Measurements from ENCODE around the gene DLEC1.

The DLEC1 gene

DNA sequence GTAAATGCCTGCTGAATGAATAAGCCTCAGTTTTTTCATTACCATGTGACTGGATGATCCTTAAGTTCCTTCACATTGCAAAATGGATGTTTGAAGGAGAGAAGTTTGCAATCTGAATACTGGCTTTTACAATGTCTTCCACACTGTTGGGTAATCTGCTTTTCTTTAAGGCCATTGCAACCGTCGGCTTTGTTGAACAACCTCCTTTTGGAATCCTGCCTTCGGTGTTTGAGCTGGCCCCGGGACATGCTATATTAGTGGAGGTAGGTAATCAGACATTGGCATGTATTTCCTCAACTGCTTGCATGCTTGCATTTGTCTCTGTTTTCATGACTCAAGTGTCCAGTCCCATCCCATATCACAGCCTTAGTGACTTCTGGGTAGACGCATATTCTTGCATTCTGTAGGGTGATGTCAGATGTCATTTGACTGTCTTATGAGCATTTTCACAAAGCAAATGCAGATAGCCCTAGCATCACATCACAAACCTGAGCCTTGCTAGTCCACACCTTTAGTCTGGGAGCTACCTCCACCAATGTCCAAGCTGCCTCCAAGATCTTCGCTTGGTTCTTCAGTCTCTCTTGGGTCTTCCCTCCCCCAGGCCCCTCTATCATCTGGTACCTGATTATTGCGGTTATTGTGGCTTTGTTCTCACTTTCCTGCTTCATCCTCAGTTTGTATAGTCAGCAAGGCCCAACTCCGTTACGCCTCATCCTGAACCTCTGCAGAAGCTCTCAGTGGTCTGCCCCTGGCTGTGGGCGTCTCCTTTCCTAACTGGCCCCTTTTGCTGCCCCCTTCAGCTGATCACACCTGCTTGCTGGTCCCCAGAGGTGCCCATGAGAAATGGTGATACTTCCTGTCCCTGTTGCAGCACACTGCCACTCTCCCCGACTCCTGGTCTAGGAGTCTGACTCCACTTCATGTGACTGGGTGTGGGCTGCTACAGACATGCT, 49.4 kb downstream of the DLEC1 start:
- DNase-seq: no peak

DNA sequence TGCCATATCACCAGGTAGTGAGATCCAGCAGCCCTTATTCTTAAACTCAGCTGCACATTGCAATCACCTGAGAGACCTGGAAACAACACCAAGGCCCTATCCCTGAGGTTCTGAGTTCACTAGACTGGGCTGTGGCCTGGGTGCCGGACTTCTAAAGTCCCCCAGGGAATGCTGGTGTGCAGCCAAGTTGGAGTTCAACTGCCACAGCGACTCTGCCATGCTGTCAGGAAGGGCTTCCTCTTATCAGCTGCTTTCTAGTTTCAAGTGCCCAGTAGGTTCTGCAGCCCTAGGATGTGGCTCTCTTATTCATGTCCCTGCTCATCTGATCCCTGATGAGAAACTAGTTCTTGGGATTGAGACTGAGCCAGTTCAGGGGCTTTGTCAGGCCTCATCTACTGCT, 50.2 kb downstream of the DLEC1 start:
- no peak for DNase-seq

DNA sequence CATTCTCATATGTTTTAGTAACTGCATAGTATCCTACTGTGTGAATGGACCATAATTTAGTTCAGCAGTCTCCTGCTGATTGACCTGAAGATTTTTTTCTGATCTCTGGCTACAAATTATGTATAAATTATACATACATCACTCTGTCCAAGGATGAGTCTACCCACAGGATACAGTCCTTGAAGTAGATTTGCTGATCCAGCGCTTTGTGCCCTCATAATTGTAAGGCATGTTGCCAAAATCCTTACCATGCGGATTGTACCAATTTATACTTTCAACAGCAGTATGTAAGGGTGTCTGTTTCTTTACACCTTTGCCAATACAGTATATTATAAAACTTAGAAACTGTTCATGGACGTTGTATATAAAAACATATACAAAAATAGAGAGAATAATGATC, 51.4 kb downstream of the DLEC1 start:
- DNase-seq: no peak

DNA sequence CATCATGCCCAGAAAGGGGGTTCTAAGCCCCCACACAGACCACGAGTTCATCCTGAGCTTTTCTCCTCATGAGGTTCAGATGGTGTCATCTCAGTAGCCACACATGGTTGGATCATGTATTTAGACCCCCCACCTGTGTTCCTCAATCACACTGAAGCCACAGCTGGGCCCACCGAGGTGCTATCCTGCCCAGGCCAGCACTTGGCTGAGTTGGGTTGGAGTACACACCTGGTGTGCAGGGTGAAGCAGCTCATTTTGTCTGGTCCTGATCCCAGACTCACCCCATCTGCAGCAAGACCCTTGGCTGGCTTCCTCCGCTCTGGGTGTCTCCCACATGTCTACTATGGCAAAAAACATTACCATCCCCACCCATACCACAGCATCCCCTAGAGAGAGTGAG, 56.0 kb downstream of the DLEC1 start:
- DNase-seq: no peak

DNA sequence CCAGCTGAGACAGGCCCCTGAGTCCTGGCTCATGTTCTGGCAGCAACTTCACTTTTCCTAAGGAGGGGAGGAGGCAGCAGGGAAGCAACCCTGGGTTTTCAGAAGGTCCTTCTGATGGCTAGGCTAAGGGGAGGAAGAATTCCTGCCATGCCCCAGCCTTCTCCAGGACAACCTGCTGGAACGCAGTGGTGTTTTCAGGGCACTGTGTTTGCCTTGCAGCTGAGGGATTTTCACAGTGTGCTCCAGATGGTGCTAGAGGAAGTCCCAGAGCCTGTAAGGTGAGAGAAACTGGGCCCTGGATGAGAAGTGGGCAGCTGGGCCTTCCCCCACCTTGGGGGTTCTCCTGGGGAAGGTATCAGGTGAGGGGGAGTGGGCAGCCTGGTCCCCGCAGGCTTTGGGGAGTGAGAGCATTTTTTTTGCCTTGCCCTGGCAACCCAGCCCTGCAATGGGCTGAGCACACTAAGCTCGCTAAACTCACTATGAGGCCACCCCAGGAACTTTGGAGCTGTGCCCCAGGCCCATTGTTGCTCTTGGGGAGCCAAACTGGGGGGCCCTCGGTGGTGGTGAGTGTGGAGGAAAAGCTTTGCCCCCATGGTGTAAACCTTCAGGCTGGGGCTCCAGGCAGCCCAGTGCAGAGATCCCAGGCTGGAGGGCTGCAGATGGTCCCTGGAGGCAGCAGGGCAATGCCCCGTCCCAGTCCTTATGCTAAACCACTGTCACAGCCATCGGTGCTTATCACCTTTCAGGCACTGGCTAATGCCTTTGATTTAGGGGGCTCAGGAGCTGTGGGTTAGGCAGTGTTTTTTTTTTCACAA, 56.9 kb downstream of the DLEC1 start:
- no peak for DNase-seq

DNA sequence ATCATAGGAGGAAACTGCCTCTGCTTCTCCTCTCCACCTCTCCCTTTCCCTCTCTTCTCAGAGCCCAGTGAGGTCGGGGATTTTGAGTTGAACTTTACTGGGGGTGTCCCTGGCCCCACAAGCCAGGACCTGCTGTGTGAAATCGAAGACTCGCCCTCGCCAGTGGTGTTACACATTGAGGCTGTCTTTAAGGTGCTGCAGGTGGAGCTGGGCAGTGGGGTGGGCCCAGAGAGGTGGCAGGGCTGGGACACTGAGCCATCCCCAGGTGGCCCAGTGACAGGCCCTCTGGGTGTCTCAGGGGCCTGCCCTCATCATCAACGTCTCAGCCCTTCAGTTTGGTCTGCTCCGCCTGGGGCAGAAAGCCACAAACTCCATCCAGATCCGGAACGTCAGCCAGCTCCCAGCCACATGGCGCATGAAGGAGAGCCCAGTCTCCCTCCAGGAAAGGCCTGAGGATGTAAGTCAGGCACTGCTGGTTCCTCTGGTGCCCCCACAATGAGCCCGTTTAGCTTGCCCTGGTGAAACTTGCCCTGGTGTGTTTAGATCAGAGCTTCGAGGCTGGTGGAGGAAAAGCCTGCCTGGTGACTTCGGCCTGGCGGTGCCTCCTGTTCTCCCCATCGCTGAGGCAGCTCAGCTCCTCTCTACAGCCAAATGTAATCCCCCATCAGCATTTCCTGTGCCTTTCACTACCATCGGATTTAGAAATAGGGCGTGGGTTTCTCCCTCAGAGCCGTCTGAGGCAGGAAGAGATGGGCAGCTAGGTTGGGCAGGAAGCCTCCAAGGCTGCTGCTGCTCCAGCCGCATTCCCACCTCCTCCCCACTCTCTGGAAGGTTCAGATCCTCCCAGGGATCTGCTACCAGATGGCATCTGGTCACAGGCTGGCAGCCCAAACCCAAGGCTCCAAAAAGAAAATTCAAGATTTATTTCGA, 58.7 kb downstream of the DLEC1 start:
- DNase-seq: no peak

DNA sequence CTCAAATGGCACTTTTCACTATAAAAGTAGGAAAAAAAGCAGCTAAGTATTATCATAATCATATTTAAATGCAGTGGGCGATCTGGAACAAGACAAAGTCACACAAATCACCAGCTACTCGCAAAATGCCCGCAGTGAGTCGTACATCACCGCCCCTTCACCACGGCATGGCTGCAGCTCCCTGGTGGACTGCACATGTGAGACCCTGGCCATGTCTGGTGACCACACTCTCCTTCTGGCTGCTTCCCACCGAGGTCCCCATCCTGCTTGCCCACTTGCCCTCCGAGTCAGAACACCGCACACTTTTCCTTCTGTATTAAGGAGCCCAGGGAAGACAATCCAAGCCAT, 59.3 kb downstream of the DLEC1 start:
- no peak for DNase-seq

DNA sequence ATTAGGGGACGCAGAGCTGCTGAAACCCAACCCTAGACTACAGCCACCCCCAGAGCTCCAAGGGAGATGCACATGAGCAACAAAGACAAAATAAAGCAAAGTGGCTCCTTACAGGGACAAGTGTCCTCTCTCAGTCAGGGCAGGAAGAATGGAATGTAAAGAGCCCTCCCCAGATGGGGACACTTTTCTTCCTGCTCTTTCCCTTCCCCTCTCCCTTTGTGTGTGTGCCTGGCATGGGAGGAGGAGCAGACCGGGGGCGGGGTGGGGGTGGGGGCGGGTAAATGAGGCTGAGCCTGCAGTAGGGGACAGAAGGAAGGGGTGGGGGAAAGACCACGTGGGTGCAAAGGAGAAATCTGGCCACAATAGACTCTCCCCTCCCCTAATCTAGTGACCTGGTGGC, 60.5 kb downstream of the DLEC1 start:
- DNase-seq: no peak

DNA sequence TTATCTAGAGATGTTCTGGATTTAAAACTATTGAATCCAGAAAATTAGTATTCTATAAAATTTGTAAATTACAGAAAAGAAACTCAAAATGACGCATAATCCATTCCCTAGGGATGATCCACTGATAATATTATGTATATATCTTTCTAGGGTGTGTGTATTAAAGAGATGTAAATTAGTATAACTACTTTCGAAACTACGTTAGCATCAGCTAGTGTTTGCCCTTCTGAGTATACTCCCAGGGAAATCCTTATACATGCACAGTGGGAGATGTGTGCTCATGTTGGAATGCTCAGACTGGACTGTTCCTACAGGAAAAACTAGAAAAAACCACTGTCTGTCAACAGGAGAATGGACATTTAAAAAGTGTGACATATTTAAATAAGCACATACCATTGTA, 61.5 kb downstream of the DLEC1 start:
- DNase-seq: no peak

DNA sequence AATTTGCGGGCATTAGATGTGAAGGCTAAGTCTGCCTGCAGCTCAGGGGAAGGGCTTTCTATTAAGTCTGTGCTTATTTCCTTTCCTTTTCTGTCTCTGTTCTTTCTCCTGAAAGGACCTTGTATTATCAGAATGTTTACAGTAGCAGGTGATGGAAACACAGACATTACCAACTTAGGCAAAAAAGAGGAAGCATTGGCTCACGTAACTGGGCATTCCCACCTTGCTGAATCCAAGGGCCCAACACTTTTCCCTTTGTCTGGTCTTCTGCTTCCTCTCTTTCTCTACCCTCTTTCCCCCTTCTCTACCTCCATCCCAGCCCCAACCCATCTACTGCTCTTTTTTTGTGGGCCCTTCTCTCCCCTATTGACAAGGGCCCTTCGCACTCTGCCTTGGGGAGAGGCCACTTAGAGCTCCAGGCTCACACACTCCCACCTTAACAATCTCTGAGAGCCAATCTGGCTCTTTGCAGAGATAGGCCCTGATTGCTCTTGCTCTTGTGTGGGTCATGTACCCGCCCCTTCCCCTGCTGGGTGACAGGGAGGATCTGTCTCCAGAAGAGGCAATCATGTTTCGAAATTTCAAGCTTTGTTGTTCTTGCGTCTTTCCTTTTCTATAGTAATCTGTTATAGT, 62.9 kb downstream of the DLEC1 start:
- DNase-seq: no peak

DNA sequence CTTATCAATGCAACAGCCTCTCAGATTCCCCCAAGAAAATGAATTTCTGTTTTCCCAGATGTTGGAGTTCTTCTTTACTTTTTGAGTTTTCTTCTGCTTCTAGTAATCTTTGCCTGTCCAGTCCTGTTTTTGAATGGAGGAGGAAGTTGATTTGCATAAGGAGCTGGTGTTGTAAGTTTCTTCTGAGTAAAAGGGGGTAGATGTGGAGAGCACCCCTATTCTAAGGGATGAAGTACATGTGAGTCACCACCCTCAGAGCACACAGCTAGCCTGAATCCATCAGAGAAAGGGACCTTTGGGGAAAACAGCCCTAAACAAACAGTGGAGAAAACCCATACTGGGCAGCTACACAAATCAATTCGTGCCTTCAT, 63.4 kb downstream of the DLEC1 start:
- DNase-seq: no peak

DNA sequence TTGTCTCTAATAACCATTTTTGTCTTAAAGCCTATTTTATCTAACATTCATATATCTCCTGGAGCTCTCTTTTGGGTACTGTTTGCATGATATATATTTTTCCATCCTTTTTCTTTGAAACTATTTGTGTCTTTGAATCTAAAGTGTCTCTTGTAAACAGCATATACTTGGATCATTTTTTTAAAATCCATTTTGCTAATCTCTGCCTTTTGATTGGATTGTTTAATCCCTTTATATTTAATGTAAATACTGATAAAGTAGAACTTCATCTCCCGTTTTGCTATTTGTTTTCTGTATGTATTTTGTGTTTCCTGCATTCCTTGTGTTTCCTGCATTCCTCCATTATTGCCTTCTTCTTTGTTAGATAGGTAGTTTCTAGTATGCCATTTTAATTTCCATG, 66.5 kb downstream of the DLEC1 start:
- DNase-seq: no peak

DNA sequence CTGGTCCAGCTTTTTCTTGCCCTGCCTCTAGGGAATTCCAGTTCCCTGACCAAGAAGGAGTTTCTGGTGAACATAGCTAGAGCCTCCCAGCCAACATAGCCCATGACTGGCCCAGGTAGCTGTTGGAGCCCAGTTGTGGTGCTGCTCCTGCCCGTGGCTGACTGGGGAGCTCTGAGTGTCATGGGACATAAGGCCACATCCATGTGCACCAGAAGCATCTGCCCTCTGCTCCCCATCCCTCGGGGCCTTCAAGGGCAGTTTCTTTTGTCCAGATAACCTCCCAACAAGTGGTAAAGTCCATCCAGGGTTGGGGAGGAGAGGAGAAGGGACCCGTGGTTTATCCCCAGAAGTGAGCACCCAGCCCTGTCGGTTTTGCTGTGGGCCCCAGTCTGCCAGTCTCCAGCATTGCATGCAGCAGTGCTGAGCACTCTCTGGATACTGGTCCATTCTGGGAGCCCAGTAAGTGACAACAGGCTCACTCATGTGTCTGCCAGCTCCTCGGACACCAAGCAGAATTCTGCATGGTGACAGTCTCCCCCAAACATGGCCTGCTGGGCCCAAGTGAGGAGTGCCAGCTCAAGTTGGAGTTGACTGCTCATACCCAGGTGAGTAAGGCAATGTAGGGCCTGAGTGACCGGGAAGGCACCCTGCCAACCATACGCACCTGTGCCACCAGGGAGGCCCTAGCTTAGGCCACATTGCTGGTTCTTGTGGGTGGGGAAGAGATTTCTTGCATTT, 69.1 kb downstream of the DLEC1 start:
- no peak for DNase-seq

DNA sequence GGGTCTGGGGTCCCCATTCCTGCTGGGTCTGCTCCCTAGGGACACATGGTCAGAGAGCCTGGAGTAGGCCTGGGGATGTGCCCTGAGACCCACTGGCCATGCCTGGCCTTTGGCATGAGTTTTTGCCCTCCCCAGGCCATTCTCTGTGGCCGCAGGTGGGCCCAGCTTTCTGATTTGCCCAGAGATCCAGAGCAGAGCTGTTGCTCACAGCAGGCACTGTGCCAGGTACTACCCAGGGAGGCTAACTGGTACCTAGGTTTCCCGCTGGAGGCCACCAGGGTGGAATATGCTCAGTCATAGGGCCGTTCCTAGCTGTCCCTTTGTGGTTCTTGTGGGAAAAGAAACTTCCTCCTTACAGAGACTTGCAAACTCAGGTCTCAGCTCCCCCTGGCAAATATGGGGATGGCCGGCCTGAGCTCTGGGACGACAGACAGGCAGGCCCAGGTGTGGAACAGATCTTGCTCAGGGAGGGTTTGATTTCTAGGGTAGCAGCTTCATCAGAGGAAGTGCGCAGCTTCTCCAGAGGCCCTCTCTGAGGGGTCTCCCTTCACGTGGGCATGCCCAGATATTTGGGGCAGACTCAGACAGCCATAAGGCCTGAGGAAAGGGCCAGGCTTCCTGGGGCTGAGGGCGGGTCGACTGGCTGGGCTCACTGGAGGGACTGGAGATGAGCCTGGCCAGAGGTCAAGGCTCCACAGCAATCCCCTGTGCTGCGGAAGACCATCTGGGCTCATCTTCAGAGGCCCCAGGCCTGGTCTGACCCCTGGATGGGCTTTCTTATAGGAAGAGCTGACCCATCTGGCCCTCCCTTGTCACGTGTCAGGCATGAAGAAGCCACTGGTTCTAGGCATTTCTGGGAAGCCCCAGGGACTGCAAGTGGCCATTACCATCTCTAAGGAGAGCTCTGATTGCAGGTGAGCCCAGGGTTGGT, 69.9 kb downstream of the DLEC1 start:
- DNase-seq: no peak

DNA sequence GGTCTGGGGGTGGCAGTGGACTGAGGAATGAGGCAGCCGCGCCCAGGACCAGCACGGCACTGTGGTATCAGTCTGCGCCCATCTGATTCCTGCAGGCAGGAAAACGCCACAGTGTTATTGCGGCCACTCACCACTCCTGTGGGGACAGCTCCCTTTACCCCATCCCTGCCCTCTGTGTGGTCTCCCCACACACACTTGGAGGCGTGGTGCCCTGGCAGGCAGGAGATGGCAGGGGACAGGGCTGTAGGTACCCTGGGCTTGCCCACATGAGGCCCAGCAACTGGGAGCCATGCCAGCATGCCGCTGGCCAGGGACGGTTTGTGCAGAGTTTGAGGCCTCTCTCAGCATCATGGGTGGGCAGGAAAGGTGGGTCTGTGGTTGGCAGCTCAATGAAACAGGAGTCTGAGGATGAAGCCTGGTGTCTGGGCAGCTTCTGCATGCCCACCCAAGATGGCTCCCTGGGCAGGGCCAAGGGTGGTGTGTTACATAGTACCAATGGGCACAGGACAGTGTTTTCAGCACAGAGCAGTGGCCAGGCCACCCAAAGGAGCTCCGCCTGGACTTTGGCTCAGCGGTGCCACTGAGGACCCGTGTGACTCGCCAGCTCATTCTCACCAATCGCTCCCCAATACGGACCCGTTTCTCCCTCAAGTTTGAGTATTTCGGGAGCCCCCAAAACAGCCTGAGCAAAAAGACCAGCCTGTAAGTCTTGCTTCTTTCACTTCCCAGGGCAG, 70.7 kb downstream of the DLEC1 start:
- DNase-seq: no peak

DNA sequence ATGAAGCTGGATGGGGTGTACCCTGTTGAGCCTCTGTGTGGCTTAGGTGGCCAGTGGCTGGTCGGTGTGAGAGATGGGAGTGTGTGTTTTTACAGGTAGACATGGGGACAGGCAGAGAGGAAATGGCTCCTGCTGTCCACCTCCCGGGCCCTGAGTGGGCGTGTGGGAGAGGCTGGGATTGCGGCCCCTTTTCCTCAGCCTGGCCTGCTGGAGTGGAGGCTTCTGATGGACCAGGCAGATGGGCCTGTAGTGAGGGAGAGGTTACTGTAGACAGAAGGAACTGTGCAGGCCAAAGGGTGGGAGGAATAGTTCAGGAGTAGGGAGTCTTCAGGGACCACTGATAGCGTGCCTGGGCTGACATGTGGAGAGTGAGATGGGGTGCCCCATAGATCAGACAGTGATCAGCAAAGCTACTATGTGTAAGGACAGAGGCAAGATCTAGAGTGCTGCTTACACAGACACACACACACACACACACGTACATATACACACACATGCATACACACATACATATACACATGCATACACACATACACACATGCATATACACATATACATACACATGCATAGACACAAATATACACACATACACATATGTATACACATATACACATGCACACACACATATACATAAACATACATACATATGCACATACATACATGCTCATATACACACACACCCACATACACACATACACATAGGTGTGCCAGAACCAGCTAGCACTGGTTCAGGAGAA, 71.5 kb downstream of the DLEC1 start:
- no peak for DNase-seq

DNA sequence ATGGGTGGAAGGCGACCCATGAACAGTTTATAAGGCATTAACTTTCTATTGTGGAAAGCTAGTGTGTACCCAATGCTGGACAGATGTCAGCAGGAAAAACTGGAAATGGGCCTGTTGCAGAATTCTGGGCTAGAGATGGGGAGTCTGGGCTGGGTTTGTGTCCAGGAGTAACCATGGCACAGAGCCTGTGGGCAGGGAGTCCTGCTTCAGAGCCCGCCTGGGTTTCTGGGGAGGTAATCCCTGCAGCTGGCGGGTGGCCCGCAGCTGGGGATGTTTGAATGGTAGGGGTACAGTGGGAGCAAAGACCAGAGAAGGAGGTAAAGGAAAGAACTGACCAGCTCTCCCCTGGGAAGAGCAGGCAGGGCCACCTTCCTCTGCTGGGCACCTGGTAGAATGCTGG, 72.2 kb downstream of the DLEC1 start:
- no peak for DNase-seq

DNA sequence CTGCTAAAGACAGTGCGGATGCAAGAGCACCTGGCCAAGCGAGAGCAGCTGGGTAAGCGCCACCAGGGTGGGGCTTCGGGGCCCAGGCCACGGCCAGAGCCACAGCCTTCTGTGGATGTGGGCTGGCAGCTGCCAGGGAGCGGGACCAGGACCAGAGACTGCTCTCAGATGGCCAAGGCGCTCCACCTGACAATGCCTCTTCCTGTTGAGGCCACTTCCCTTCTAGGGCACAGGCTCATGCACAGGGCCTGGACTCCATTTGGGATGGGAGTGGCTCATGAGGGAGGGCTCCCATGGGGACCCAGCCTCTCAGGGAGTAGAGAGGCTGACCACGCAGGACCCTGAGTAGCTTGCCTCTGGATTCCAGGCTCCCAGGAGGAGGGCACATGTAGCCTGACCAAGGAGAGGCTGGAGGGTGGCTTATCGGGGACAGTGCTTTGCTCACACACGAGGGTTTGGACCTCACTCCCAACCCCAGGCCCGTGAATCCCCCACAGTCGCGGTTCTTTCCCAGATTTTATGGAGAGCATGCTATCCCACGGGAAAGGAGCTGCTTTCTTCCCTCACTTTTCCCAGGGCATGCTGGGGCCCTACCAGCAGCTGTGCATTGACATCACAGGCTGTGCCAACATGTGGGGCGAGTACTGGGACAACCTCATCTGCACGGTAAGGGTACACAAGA, 72.8 kb downstream of the DLEC1 start:
- DNase-seq: no peak

DNA sequence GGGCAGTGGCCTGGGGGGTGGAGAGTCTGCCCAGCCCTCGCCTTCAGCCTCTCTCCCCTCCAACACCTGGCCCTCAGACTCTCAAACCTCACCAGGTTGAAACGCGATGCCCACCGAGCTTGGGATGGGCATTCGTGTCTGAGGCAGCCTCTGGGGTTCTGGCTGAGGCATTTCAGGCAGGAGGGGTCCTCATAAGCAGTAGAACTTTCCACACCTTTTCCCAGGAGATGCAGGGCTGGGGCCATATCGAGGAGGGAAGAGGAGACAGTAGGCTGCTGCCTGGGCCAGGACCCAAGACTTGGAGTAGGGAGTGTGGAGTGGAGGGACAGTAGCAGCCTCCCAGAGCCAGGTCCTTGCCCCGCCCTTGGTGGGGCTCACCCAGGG, 73.4 kb downstream of the DLEC1 start:
- DNase-seq: no peak
